Stimulated activated CD8-positive, alpha-beta memory T cell treated with anti-CD3 and anti-CD28 coated beads, Interleukin-12 subunit alpha, Interleukin-12 subunit beta, amount 100 ng/mL, for 1 hour (primary cell): ENCODE data around the gene NRG2.

Experiments used
- DNase-seq: peaks from one replicate; pipeline ENCODE4 v3.0.0-alpha.2; 2020; ENCODE audit warnings: low read depth

NRG2 gene

GRCh38 chr5:139836469-139837208 lies 206.5 kb downstream of the NRG2 start:
- DNase-seq: no peak

GRCh38 chr5:139835656-139836055 lies 207.4 kb downstream of the NRG2 start:
- no peak for DNase-seq

GRCh38 chr5:139833525-139833924 lies 209.6 kb downstream of the NRG2 start:
- DNase-seq: no peak

- DNase-seq: no peak
These were observed 211.5 kb downstream of the NRG2 start for GRCh38 chr5:139831624-139832023.

GRCh38 chr5:139829471-139829870 lies 213.6 kb downstream of the NRG2 start:
- DNase-seq: no peak

GRCh38 chr5:139828207-139828895 lies 214.7 kb downstream of the NRG2 start:
- no peak for DNase-seq

GRCh38 chr5:139825690-139826089 lies 217.4 kb downstream of the NRG2 start:
- DNase-seq: no peak

GRCh38 chr5:139823757-139824355 lies 219.2 kb downstream of the NRG2 start:
- DNase-seq: no peak

- no peak for DNase-seq
These were observed 220.3 kb downstream of the NRG2 start for GRCh38 chr5:139822553-139823425.

GRCh38 chr5:139821806-139822552 lies 221.1 kb downstream of the NRG2 start:
- no peak for DNase-seq

- no peak for DNase-seq
These were observed 222.5 kb downstream of the NRG2 start for GRCh38 chr5:139820606-139821005.

GRCh38 chr5:139820130-139820529 lies 223.0 kb downstream of the NRG2 start:
- no peak for DNase-seq

GRCh38 chr5:139817970-139818369 lies 225.1 kb downstream of the NRG2 start:
- no peak for DNase-seq

- no peak for DNase-seq
These were observed 225.7 kb downstream of the NRG2 start for GRCh38 chr5:139817362-139817761.

- no peak for DNase-seq
These were observed 226.5 kb downstream of the NRG2 start for GRCh38 chr5:139816566-139816965.

- DNase-seq: no peak
These were observed 228.3 kb downstream of the NRG2 start for GRCh38 chr5:139814704-139815280.

- DNase-seq: no peak
These were observed 228.9 kb downstream of the NRG2 start for GRCh38 chr5:139814191-139814601.

- no peak for DNase-seq
These were observed 230.0 kb downstream of the NRG2 start for GRCh38 chr5:139812836-139813805.

- DNase-seq: no peak
These were observed 230.8 kb downstream of the NRG2 start for GRCh38 chr5:139812323-139812722.

- DNase-seq: no peak
These were observed 231.9 kb downstream of the NRG2 start for GRCh38 chr5:139811274-139811607.
